ENCODE results near the gene RLBP1. TPM values are rescaled to one million over a fixed set of nuclear protein-coding genes. Genes with fewer than 3 reads are reported as not detected.

Gene RLBP1
- total and polyA plus RNA-seq, 2 experiments from 2014 or later: not detected

GRCh38 chr15:89186803-89187202 is 34.6 kb downstream of the RLBP1 start:
- WGBS, 2 experiments (ENCODE audit: low coverage in 1 of 2, low lambda C conversion rate in 2 of 2, missing lambda C conversion rate in 2 of 2): 74 to 77% methylated on average over 6 of the region's 6 CpGs
- peaks cover 4% of the 10 kb centered on the region; the same call in 1 of the 2 replicates for H3K36me3 ChIP-seq (ENCODE audit: low read depth)
- TF ChIP-seq EZH2 (IDR thresholded peaks at IDR 0.05; ENCODE audit: insufficient read depth, poor library complexity, severe bottlenecking) (no peak), EZH2phosphoT487 (IDR thresholded peaks at IDR 0.05; ENCODE audit: insufficient read depth, low read depth) (no peak)
- H3K27me3 ChIP-seq (replicated peaks; ENCODE audit: insufficient read depth): no peaks in the 10 kb centered on the region
- H3K27ac ChIP-seq: no peak overlapping the region
- no peaks in the 10 kb centered on the region for H4K20me1 ChIP-seq (ENCODE audit: insufficient read depth)
- no peak overlapping the region for H2AFZ ChIP-seq
- no peaks in the 10 kb centered on the region for H3K9me2 ChIP-seq (ENCODE audit: insufficient read depth)
- no peaks in the 10 kb centered on the region for H3K79me2 ChIP-seq (ENCODE audit: insufficient read depth)
- in situ Hi-C loops (cut with MboI): loop anchor here (25.0 kb wide), 1 partner anchor 525 kb away; no protein-coding TSS in a partner anchor
- no peaks in the 10 kb centered on the region for H3F3A ChIP-seq (ENCODE audit: insufficient read depth)
- no peak overlapping the region for H3K9ac ChIP-seq
- no peak overlapping the region for H3K4me3 ChIP-seq
- no peaks in the 10 kb centered on the region for H3K9me3 ChIP-seq (ENCODE audit: low read depth)
- no peak overlapping the region for H3K4me2 ChIP-seq (ENCODE audit: unreplicated experiment)
- DNase-seq: no peak
- no peaks in the 10 kb centered on the region for H3K4me1 ChIP-seq (ENCODE audit: insufficient read depth)

- TF ChIP-seq EZH2phosphoT487 (IDR thresholded peaks at IDR 0.05; ENCODE audit: insufficient read depth, low read depth) (no peak), EZH2 (IDR thresholded peaks at IDR 0.05; ENCODE audit: insufficient read depth, poor library complexity, severe bottlenecking) (no peak)
- H3K9ac ChIP-seq: no peak overlapping the region
- H3K9me3 ChIP-seq (ENCODE audit: low read depth): no peaks in the 10 kb centered on the region
- in situ Hi-C loops (cut with MboI): loop anchor here (25.0 kb wide), 1 partner anchor 523 kb away; no protein-coding TSS in a partner anchor
- H3K36me3 ChIP-seq (ENCODE audit: low read depth): peaks cover 4% of the 10 kb centered on the region; the same call in 1 of the 2 replicates
- no peak overlapping the region for H3K4me3 ChIP-seq
- H3K4me2 ChIP-seq (ENCODE audit: unreplicated experiment): no peak overlapping the region
- H4K20me1 ChIP-seq (ENCODE audit: insufficient read depth): no peaks in the 10 kb centered on the region
- DNase-seq: no peak
- no peaks in the 10 kb centered on the region for H3K79me2 ChIP-seq (ENCODE audit: insufficient read depth)
- H3K4me1 ChIP-seq (ENCODE audit: insufficient read depth): no peaks in the 10 kb centered on the region
- no peaks in the 10 kb centered on the region for H3F3A ChIP-seq (ENCODE audit: insufficient read depth)
- H3K27ac ChIP-seq: no peak overlapping the region
- no peaks in the 10 kb centered on the region for H3K27me3 ChIP-seq (replicated peaks; ENCODE audit: insufficient read depth)
- 93 to 97% methylated on average over 12 of the region's 12 CpGs for WGBS, 2 experiments (ENCODE audit: low coverage in 1 of 2, low lambda C conversion rate in 2 of 2, missing lambda C conversion rate in 2 of 2)
- H3K9me2 ChIP-seq (ENCODE audit: insufficient read depth): no peaks in the 10 kb centered on the region
- H2AFZ ChIP-seq: no peak overlapping the region
Measured at GRCh38 chr15:89184886-89185526, 36.4 kb downstream of the RLBP1 start.

DNA sequence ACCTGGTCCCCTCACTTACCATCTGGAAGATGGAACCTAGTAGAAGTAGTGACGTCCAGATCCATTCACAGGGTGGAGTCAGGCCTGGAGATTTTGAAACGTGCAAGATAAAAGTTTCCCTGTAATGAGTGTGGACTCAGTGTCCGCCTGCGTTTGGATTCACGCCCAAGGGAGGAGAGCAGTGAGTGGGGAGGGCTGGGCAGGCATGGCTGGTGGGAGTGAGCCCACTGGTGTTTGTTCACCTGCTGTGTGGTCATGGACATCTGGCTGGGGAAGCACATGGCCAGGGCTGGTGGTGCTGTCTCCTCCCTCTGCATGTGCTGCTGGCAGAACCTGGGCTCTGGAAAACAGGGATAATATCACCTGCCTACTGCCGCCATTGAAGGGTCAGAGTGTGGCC is 37.0 kb downstream of the RLBP1 start:
- H3K4me3 ChIP-seq: no peak overlapping the region
- no peak overlapping the region for H3K4me2 ChIP-seq (ENCODE audit: unreplicated experiment)
- H3K4me1 ChIP-seq (ENCODE audit: insufficient read depth): no peaks in the 10 kb centered on the region
- no peak for DNase-seq
- H3K79me2 ChIP-seq (ENCODE audit: insufficient read depth): no peaks in the 10 kb centered on the region
- no peaks in the 10 kb centered on the region for H3F3A ChIP-seq (ENCODE audit: insufficient read depth)
- H3K27ac ChIP-seq: no peak overlapping the region
- no peaks in the 10 kb centered on the region for H3K9me3 ChIP-seq (ENCODE audit: low read depth)
- H3K9me2 ChIP-seq (ENCODE audit: insufficient read depth): no peaks in the 10 kb centered on the region
- H4K20me1 ChIP-seq (ENCODE audit: insufficient read depth): no peaks in the 10 kb centered on the region
- no peak overlapping the region for H3K9ac ChIP-seq
- no peak overlapping the region for H2AFZ ChIP-seq
- WGBS, 2 experiments (ENCODE audit: low coverage in 1 of 2, low lambda C conversion rate in 2 of 2, missing lambda C conversion rate in 2 of 2): 58 to 64% methylated on average over 6 of the region's 6 CpGs
- in situ Hi-C loops (cut with MboI): loop anchor here (25.0 kb wide), 1 partner anchor 522 kb away; no protein-coding TSS in a partner anchor
- H3K27me3 ChIP-seq (replicated peaks; ENCODE audit: insufficient read depth): no peaks in the 10 kb centered on the region
- TF ChIP-seq EZH2 (IDR thresholded peaks at IDR 0.05; ENCODE audit: insufficient read depth, poor library complexity, severe bottlenecking) (no peak), EZH2phosphoT487 (IDR thresholded peaks at IDR 0.05; ENCODE audit: insufficient read depth, low read depth) (no peak)
- H3K36me3 ChIP-seq (ENCODE audit: low read depth): peaks cover under 1% of the 10 kb centered on the region; the same call in 1 of the 2 replicates

- Histone ChIP-seq H3K27me3 (replicated peaks; ENCODE audit: insufficient read depth) (no peaks in the 10 kb centered on the region), H4K20me1 (ENCODE audit: insufficient read depth) (no peaks in the 10 kb centered on the region), H3K36me3 (ENCODE audit: low read depth) (no peaks in the 10 kb centered on the region), H3K9ac (no peak overlapping the region), H3K9me2 (ENCODE audit: insufficient read depth) (no peaks in the 10 kb centered on the region), H3K4me1 (ENCODE audit: insufficient read depth) (no peaks in the 10 kb centered on the region; the same call in 1 of the 2 replicates), H3K27ac (no peak overlapping the region), H3K4me3 (no peak overlapping the region), H3K9me3 (ENCODE audit: low read depth) (no peaks in the 10 kb centered on the region), H3K4me2 (ENCODE audit: unreplicated experiment) (no peak overlapping the region), H3K79me2 (ENCODE audit: insufficient read depth) (no peaks in the 10 kb centered on the region), H3F3A (ENCODE audit: insufficient read depth) (no peaks in the 10 kb centered on the region), H2AFZ (no peak overlapping the region)
- in situ Hi-C loops (cut with MboI): loop anchor here (10.0 to 25.0 kb wide), 2 partner anchors 275 to 518 kb away; no protein-coding TSS in a partner anchor
- DNase-seq: no peak
- 75 to 80% methylated on average over 5 of the region's 5 CpGs for WGBS, 2 experiments (ENCODE audit: low coverage in 1 of 2, low lambda C conversion rate in 2 of 2, missing lambda C conversion rate in 2 of 2)
- TF ChIP-seq EZH2phosphoT487 (IDR thresholded peaks at IDR 0.05; ENCODE audit: insufficient read depth, low read depth) (no peak), EZH2 (IDR thresholded peaks at IDR 0.05; ENCODE audit: insufficient read depth, poor library complexity, severe bottlenecking) (no peak)
Measured at GRCh38 chr15:89179966-89180875, 41.2 kb downstream of the RLBP1 start.

Data from GM23248 (cell line).